ENCODE results near the gene LTN1.
A peak's percentile ranks its signal among the peaks of the same experiment; 100 is the strongest.
"Not testable (repeated sequence)": the region's sequence is repeated elsewhere in the genome, so short reads cannot be mapped to it uniquely, and the experiment has no call there.

Gene LTN1

DNA sequence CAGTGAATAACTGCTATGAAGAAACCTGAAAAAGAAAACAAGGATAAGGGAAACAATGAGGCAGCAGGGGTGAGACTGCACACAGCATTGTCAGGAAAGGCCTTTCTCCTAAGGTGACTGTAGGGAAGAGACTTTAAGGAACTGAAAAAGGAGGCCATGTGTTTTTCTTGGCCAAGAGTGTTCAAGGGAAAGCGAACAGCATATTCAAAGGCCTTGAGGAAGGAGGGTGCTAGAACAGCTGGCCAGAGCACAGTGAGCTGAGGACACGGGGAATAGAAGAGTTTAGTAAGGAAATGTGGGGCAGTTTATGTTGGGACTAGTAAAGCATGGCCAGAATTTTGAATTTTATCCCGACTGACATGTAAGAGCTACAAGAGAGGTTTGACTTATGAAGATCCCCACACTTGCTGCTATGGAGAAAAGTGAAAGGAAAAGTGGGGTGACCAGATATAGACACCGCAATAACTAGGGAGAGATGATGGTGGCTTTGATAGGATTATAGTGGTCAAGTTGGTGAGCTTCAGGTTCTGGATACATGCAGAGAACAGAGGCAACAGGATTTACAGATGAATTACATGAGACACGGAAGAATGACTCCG, 25.1 kb upstream of the LTN1 start:
- Histone ChIP-seq H3K4me3 (ENCODE audit: low read length in 2 of 2) (peak overlapping the region; percentile 74 to 96), H3K36me3 (ENCODE audit: control insufficient read depth in 2 of 2, insufficient read depth in 2 of 2, low read length in 2 of 2) (no peaks in the 10 kb centered on the region), H3K27ac (ENCODE audit: low read depth in 2 of 2, low read length in 2 of 2) (no peak overlapping the region), H3K27me3 (ENCODE audit: control insufficient read depth in 2 of 2, insufficient read depth in 2 of 2, low read length in 2 of 2) (no peaks in the 10 kb centered on the region), H3K4me1 (ENCODE audit: control insufficient read depth in 2 of 2, insufficient read depth in 2 of 2, low read length in 2 of 2) (peaks cover 7 to 11% of the 10 kb centered on the region in 2 donors), H3K9ac (ENCODE audit: low read depth in 1 of 2, low read length in 2 of 2) (peak overlapping the region in 1 of 2 donors; percentile 18), H3K9me3 (ENCODE audit: control insufficient read depth in 2 of 2, low read length in 2 of 2) (no peaks in the 10 kb centered on the region)

DNA sequence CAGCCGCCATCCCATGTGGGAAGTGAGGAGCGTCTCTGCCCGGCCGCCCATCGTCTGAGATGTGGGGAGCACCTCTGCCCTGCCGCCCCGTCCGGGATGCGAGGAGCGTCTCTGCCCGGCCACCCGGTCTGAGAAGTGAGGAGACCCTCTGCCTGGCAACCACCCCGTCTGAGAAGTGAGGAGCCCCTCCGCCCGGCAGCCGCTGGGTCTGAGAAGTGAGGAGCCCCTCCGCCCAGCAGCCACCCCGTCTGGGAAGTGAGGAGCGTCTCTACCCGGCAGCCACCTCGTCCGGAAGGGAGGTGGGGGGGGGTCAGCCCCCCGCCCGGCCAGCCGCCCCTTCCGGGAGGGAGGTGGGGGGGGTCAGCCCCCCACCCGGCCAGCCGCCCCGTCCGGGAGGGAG, 18.6 kb upstream of the LTN1 start:
- not testable (repeated sequence) for H3K4me1 ChIP-seq (ENCODE audit: control insufficient read depth in 2 of 2, insufficient read depth in 2 of 2, low read length in 2 of 2); H3K9me3 ChIP-seq (ENCODE audit: control insufficient read depth in 2 of 2, low read length in 2 of 2); H3K36me3 ChIP-seq (ENCODE audit: control insufficient read depth in 2 of 2, insufficient read depth in 2 of 2, low read length in 2 of 2); H3K27me3 ChIP-seq (ENCODE audit: control insufficient read depth in 2 of 2, insufficient read depth in 2 of 2, low read length in 2 of 2); H3K9ac ChIP-seq (ENCODE audit: low read depth in 1 of 2, low read length in 2 of 2); H3K4me3 ChIP-seq (ENCODE audit: low read length in 2 of 2); H3K27ac ChIP-seq (ENCODE audit: low read depth in 2 of 2, low read length in 2 of 2)

DNA sequence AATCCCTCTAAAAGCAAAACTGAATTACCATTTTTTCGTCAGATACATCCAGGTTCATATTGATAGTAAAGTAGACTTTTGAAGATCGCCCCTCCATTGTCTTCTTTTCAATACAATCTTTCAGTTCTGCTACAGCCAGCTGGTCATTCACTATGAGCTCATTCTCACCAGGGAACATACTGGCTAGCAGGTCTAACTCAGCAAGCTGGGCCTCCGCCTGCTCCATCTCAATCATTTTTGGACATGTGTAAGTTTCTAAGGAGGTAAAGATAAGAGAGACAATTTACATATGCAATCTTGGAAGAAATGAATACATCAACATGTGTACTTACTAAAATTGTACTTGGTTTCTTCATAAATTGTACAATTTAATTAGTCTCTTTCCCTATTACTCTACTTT, 15.7 kb upstream of the LTN1 start:
- H3K9ac ChIP-seq (ENCODE audit: low read depth in 1 of 2, low read length in 2 of 2) = no peak overlapping the region
- peaks cover 0 to 2% of the 10 kb centered on the region in 2 donors for H3K4me1 ChIP-seq (ENCODE audit: control insufficient read depth in 2 of 2, insufficient read depth in 2 of 2, low read length in 2 of 2)
- no peak overlapping the region for H3K4me3 ChIP-seq (ENCODE audit: low read length in 2 of 2)
- H3K36me3 ChIP-seq (ENCODE audit: control insufficient read depth in 2 of 2, insufficient read depth in 2 of 2, low read length in 2 of 2) = peaks cover 8 to 9% of the 10 kb centered on the region in 2 donors
- no peaks in the 10 kb centered on the region for H3K27me3 ChIP-seq (ENCODE audit: control insufficient read depth in 2 of 2, insufficient read depth in 2 of 2, low read length in 2 of 2)
- H3K27ac ChIP-seq (ENCODE audit: low read depth in 2 of 2, low read length in 2 of 2) = no peak overlapping the region
- H3K9me3 ChIP-seq (ENCODE audit: control insufficient read depth in 2 of 2, low read length in 2 of 2) = no peaks in the 10 kb centered on the region

DNA sequence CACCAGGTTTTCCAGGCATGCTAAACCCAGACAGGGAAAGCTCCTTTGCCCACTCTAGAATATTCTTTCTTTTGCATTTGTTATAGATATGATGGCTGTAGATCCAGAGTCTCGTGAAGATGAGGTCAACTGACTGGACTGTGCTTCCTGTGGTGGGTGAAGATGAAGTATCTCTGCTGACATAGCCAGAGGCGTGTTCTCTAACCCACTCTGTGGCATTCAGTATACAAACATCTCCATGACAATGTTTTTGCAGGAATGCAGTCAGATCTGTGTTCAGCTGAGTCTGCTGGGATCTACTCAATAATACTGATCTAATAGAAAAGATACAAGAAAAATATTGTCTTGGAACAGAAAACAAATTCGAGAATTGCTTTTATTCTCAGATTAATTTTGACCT, 15.1 kb upstream of the LTN1 start:
- H3K9ac ChIP-seq (ENCODE audit: low read depth in 1 of 2, low read length in 2 of 2) = no peak overlapping the region
- H3K9me3 ChIP-seq (ENCODE audit: control insufficient read depth in 2 of 2, low read length in 2 of 2) = no peaks in the 10 kb centered on the region
- peaks cover 0 to 2% of the 10 kb centered on the region in 2 donors for H3K4me1 ChIP-seq (ENCODE audit: control insufficient read depth in 2 of 2, insufficient read depth in 2 of 2, low read length in 2 of 2)
- H3K27ac ChIP-seq (ENCODE audit: low read depth in 2 of 2, low read length in 2 of 2) = no peak overlapping the region
- no peak overlapping the region for H3K4me3 ChIP-seq (ENCODE audit: low read length in 2 of 2)
- H3K36me3 ChIP-seq (ENCODE audit: control insufficient read depth in 2 of 2, insufficient read depth in 2 of 2, low read length in 2 of 2) = peaks cover 8 to 9% of the 10 kb centered on the region in 2 donors
- no peaks in the 10 kb centered on the region for H3K27me3 ChIP-seq (ENCODE audit: control insufficient read depth in 2 of 2, insufficient read depth in 2 of 2, low read length in 2 of 2)

DNA sequence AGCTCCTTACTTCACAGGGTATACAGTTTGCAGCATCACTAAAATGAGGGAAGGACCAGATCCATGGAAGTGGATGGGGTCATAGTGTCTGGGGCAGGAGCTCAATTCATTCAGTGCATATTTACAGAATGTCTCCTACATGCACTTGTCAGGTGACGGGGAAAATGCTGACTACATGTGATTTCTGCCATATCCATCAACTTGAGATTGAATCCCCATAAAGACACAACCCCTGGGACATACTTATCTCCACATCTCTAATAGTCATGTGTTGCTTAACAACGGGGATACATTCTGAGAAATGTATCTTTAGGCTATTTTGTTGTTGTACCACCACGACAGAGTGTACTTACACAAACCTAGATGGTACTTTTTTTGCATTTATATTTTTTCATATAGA, 14.5 kb upstream of the LTN1 start:
- H3K36me3 ChIP-seq (ENCODE audit: control insufficient read depth in 2 of 2, insufficient read depth in 2 of 2, low read length in 2 of 2) = peaks cover 8 to 9% of the 10 kb centered on the region in 2 donors
- no peak overlapping the region for H3K4me3 ChIP-seq (ENCODE audit: low read length in 2 of 2)
- no peaks in the 10 kb centered on the region for H3K27me3 ChIP-seq (ENCODE audit: control insufficient read depth in 2 of 2, insufficient read depth in 2 of 2, low read length in 2 of 2)
- H3K27ac ChIP-seq (ENCODE audit: low read depth in 2 of 2, low read length in 2 of 2) = no peak overlapping the region
- H3K9ac ChIP-seq (ENCODE audit: low read depth in 1 of 2, low read length in 2 of 2) = no peak overlapping the region
- no peaks in the 10 kb centered on the region for H3K9me3 ChIP-seq (ENCODE audit: control insufficient read depth in 2 of 2, low read length in 2 of 2)
- peaks cover 2 to 5% of the 10 kb centered on the region in 2 donors for H3K4me1 ChIP-seq (ENCODE audit: control insufficient read depth in 2 of 2, insufficient read depth in 2 of 2, low read length in 2 of 2)

DNA sequence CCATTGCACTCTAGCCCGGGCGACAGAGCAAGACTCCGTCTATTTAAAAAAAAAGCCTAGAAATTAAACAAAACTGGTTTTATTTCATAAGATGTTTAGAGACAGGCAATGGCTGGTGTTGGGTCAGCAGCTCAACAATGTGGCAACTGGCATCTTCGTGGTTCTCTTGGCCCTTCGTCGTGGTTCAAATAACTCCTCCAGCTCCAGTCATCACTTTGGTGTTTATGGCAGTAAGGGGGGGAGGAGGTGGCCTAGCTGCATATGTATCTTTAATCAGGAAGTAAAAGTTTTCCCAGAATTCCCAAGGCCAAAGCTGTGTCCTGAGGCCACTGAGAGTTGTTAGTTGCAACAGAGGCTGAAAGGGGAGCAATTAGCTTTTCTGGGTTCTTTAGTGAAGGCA, 13.0 kb upstream of the LTN1 start:
- H3K9me3 ChIP-seq (ENCODE audit: control insufficient read depth in 2 of 2, low read length in 2 of 2) = no peaks in the 10 kb centered on the region
- peaks cover 2 to 5% of the 10 kb centered on the region in 2 donors for H3K4me1 ChIP-seq (ENCODE audit: control insufficient read depth in 2 of 2, insufficient read depth in 2 of 2, low read length in 2 of 2)
- H3K27ac ChIP-seq (ENCODE audit: low read depth in 2 of 2, low read length in 2 of 2) = no peak overlapping the region
- H3K36me3 ChIP-seq (ENCODE audit: control insufficient read depth in 2 of 2, insufficient read depth in 2 of 2, low read length in 2 of 2) = peaks cover 8 to 9% of the 10 kb centered on the region in 2 donors
- H3K9ac ChIP-seq (ENCODE audit: low read depth in 1 of 2, low read length in 2 of 2) = no peak overlapping the region
- no peak overlapping the region for H3K4me3 ChIP-seq (ENCODE audit: low read length in 2 of 2)
- H3K27me3 ChIP-seq (ENCODE audit: control insufficient read depth in 2 of 2, insufficient read depth in 2 of 2, low read length in 2 of 2) = no peaks in the 10 kb centered on the region

DNA sequence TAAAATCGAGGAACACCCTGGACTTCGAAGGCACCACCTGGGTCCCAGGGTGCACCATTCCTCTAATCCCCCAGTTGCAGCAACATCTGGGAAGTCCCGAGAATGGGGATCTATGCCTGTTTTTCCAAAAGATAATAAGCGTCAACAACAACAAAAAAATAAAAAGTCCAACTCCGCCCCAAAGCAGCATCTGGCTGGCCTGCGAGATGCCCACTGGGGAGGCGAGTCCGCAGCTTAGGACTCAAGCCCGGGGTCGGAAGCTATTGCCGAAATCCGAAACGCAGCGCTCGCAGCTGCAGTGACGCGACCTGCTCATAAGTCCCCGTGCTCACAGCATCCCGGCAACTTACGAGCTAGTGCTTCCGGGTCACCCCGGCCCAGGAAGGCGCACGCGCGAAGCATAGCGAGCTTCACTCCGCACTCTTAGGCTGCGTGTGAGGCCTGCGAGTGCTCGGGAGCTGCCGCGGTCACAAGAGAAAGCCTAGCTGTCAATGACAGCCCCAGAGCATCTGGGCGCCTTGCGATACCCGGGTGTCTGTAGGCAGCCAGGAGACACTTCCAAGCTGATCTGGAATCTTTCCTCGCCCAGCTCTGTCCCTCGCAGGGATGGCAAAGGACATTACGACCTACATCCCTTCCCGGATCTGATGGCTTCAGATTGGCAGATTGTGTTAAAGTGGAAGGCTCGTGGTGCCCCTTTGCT, 9.9 kb upstream of the LTN1 start:
- H3K4me1 ChIP-seq (ENCODE audit: control insufficient read depth in 2 of 2, insufficient read depth in 2 of 2, low read length in 2 of 2) = peaks cover 2 to 5% of the 10 kb centered on the region in 2 donors
- H3K4me3 ChIP-seq (ENCODE audit: low read length in 2 of 2) = peak overlapping the region; percentile 75 to 97
- H3K27ac ChIP-seq (ENCODE audit: low read depth in 2 of 2, low read length in 2 of 2) = peak overlapping the region; percentile 91 to 98
- no peaks in the 10 kb centered on the region for H3K9me3 ChIP-seq (ENCODE audit: control insufficient read depth in 2 of 2, low read length in 2 of 2)
- H3K27me3 ChIP-seq (ENCODE audit: control insufficient read depth in 2 of 2, insufficient read depth in 2 of 2, low read length in 2 of 2) = no peaks in the 10 kb centered on the region
- peaks cover 3 to 5% of the 10 kb centered on the region in 2 donors for H3K36me3 ChIP-seq (ENCODE audit: control insufficient read depth in 2 of 2, insufficient read depth in 2 of 2, low read length in 2 of 2)
- H3K9ac ChIP-seq (ENCODE audit: low read depth in 1 of 2, low read length in 2 of 2) = peak overlapping the region; percentile 81 to 100

DNA sequence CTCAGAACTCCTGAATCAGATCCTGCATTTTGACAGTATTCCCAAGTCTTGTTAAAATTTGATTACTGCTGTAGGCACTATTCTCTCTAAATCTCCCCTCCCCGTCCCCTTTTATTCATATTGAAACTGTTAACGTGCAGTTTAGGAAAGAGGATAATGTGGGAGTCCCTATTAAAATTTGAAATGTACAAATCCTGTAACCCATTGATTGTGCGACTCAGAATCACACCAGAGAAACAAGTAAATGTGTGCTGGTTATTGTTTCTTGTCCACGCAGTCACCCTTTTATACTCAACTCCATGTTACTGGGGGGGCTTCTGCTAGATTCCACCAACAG, 584 bp upstream of the LTN1 start:
- no peaks in the 10 kb centered on the region for H3K9me3 ChIP-seq (ENCODE audit: control insufficient read depth in 2 of 2, low read length in 2 of 2)
- H3K4me1 ChIP-seq (ENCODE audit: control insufficient read depth in 2 of 2, insufficient read depth in 2 of 2, low read length in 2 of 2) = peaks cover 6 to 7% of the 10 kb centered on the region in 2 donors
- H3K27me3 ChIP-seq (ENCODE audit: control insufficient read depth in 2 of 2, insufficient read depth in 2 of 2, low read length in 2 of 2) = no peaks in the 10 kb centered on the region
- H3K9ac ChIP-seq (ENCODE audit: low read depth in 1 of 2, low read length in 2 of 2) = peak overlapping the region; percentile 89 to 97
- H3K36me3 ChIP-seq (ENCODE audit: control insufficient read depth in 2 of 2, insufficient read depth in 2 of 2, low read length in 2 of 2) = no peaks in the 10 kb centered on the region
- peak overlapping the region; percentile 97 to 99 for H3K4me3 ChIP-seq (ENCODE audit: low read length in 2 of 2)
- peak overlapping the region; percentile 92 to 96 for H3K27ac ChIP-seq (ENCODE audit: low read depth in 2 of 2, low read length in 2 of 2)

DNA sequence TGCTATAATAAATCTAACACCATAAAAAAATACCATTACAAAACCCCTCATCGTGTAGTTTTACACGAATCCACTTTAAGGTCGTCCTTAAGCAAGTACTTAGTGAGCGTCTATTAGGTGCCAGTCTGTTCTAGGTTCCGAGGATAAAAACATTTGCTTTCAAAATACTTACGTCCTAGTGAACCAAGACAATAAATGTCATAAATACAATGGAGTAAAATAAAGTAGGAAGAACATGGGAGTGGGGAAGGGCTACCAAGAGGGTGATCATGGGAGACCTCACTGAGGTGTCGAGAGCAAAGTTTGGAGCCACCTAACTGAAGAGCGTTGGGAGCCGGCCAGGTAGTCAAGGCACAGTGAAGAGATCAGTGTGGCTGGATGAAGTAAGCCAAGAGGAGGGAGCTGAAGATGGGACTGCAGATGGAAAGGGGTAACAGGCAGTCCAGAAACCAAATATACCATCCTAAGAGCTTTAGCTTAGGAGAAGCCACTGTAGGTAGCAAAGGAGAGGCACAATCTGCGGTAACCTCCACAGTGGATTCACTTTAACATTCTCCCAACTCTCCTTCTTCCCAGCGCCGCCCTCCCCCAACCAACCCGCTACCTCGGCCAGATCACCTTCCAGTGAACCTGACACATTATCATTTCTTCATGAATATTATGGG, 684 bp downstream of the LTN1 start:
- Histone ChIP-seq H3K27me3 (ENCODE audit: control insufficient read depth in 2 of 2, insufficient read depth in 2 of 2, low read length in 2 of 2) (no peaks in the 10 kb centered on the region), H3K9me3 (ENCODE audit: control insufficient read depth in 2 of 2, low read length in 2 of 2) (no peaks in the 10 kb centered on the region), H3K9ac (ENCODE audit: low read depth in 1 of 2, low read length in 2 of 2) (peak overlapping the region; percentile 89 to 97)

DNA sequence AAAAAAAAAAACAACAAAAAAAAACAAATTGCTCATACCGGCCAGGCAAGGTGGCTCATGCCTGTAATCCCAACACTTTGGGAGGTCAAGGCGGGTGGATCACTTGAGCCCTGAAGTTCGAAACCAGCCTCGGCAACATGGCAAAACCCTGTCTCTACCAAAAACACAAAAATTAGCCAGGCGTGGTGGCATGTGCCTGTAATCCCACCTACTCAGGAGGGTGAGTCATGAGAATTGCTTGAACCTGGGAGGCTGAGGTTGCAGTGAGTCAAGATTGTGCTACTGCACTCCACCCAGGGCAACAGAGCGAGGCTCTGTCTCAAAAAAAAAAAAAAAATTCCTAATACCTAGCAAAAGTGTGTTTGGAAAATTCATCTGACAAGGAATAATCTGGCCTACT, 4.5 kb downstream of the LTN1 start:
- H3K9ac ChIP-seq (ENCODE audit: low read depth in 1 of 2, low read length in 2 of 2); H3K4me3 ChIP-seq (ENCODE audit: low read length in 2 of 2); H3K4me1 ChIP-seq (ENCODE audit: control insufficient read depth in 2 of 2, insufficient read depth in 2 of 2, low read length in 2 of 2); H3K27ac ChIP-seq (ENCODE audit: low read depth in 2 of 2, low read length in 2 of 2); H3K27me3 ChIP-seq (ENCODE audit: control insufficient read depth in 2 of 2, insufficient read depth in 2 of 2, low read length in 2 of 2); H3K9me3 ChIP-seq (ENCODE audit: control insufficient read depth in 2 of 2, low read length in 2 of 2): not testable (repeated sequence)
- peaks cover 17% of the 10 kb centered on the region in 2 donors for H3K36me3 ChIP-seq (ENCODE audit: control insufficient read depth in 2 of 2, insufficient read depth in 2 of 2, low read length in 2 of 2)

More for the DNA sequence above, 684 bp downstream of the LTN1 start:
- Histone ChIP-seq H3K4me3 (ENCODE audit: low read length in 2 of 2) (peak overlapping the region; percentile 97 to 99), H3K27ac (ENCODE audit: low read depth in 2 of 2, low read length in 2 of 2) (peak overlapping the region; percentile 92 to 96), H3K4me1 (ENCODE audit: control insufficient read depth in 2 of 2, insufficient read depth in 2 of 2, low read length in 2 of 2) (peaks cover 6 to 7% of the 10 kb centered on the region in 2 donors), H3K36me3 (ENCODE audit: control insufficient read depth in 2 of 2, insufficient read depth in 2 of 2, low read length in 2 of 2) (no peaks in the 10 kb centered on the region)

Data from mucosa of rectum (tissue), 2 donors.